RPMI7951 (cell line): Measurements from ENCODE around the gene MX2. TPM values are rescaled to one million over a fixed set of nuclear protein-coding genes. Genes with fewer than 3 reads are reported as not detected.
"Not testable (repeated sequence)": the region's sequence is repeated elsewhere in the genome, so short reads cannot be mapped to it uniquely, and the experiment has no call there.

Experiments
- DNase-seq: peaks from one replicate; pipeline ENCODE4 v3.0.0-alpha.2; 2012; ENCODE audit warnings: low read depth
- total RNA-seq: library from RNA; depleted of rRNA; stranded (reverse); fragments of >200 nt; shearing (Covaris generic); gene quantifications from 2 replicates; pipeline ENCODE4 v1.2.3, GENCODE V29; 2014

Gene MX2
- total RNA-seq, 1 experiment from 2014 or later, result 105 TPM

DNA sequence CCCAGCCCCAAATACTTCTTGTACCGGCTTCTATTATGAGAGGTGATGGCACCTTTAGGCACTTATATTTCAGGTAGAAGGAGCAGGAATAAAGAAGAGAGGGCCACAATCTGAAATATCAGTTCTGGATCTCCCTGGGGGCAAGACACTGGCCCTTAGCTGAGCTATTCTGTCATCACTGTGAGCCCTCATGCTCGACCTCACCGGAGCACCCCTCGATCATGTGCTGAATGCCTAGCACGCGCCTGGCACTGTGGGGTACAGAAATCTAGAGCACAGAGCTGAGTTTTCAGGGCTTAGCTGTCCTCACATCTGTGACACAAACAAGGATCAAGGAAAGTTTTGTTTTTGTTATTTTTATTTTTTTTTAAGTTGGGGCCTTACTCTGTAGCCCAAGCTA, 56.6 kb downstream of the MX2 start:
- no peak for DNase-seq

DNA sequence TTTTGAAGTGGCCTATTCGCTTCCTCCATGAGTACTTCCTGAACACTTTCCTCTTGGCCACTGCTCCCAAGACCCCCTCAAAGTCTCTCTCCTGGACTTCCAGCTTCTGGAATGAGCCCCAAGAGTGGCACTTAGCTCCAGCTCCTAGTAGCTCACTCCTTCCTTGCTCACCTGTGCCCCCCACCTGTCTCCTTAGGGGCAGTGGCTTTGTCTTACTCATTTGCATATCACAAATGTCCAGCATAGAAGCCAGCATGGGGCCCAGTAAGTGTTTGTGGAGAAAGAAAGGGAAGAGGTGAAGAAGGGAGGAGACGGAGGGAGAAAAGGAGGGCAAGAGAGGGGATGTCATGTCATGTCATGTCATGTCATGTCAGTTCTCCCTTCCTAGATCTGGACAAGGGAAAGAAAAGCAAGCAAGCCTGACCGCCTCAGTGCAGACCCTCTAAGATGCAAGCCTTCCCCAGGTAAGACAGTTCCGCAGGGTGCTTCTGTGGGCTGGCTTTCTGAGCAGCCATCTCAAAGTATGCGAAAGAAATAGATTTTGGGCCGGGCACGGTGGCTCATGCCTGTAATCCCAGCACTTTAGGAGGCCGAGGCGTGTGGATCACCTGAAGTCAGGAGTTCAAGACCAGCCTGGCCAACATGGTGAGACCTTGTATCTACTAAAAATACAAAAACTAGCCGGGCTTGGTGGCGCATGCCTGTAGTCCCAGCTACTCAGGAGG, 57.3 kb downstream of the MX2 start:
- DNase-seq, result no peak

DNA sequence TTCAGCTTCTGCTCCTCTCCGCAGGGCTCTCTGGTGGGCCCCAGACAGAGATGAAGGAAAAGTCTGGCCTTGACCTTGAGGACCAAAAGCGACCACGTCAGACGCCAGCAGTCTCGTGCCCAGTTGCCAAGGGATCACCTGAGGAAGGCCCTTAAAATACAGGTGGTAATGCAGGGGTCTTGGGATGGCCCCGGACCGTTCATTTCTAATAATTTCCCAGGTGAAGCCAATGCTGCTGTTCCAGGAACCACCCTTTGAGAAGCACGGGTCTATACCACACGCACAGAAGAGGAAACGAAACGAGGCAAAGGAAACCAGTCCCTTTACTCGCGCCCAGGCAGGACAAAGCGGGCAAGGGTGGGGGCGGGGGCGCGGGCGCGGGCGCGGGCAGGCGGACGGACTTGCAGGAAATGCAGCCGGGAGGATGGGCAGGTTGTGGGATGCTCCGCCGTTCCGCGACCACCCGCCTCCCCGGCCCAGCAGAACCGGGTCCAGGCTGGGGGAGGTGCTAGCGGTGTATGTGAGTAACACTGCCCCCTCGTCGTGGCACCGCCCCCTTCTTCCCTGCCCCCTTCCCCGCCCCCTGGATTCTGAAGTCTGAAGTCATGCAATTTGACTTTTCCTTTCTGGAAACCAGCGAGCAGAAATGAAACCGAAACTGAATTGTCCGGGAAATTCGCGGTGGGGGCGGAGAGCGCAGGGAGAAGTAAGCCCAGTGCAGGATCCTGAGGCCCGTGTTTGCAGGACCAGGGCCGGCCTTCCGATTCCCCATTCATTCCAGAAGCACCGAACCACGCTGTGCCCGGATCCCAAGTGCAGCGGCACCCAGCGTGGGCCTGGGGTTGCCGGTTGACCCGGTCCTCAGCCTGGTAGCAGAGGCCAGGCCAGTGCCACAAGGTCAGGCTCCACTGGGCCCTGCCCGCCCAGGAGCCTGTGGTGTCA, 58.4 kb downstream of the MX2 start:
- peak; percentile 90 for DNase-seq

DNA sequence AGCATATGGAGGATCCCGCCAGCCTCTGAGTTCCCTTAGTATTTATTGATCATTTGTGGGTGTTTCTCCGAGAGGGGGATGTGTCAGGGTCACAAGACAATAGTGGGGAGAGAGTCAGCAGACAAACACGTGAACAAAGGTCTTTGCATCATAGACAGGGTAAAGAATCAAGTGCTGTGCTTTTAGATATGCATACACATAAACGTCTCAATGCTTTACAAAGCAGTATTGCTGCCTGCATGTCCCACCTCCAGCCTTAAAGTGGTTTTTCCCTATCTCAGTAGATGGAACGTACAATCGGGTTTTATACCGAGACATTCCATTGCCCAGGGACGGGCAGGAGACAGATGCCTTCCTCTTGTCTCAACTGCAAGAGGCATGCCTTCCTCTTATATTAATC, 59.2 kb downstream of the MX2 start:
- DNase-seq, result not testable (repeated sequence)

DNA sequence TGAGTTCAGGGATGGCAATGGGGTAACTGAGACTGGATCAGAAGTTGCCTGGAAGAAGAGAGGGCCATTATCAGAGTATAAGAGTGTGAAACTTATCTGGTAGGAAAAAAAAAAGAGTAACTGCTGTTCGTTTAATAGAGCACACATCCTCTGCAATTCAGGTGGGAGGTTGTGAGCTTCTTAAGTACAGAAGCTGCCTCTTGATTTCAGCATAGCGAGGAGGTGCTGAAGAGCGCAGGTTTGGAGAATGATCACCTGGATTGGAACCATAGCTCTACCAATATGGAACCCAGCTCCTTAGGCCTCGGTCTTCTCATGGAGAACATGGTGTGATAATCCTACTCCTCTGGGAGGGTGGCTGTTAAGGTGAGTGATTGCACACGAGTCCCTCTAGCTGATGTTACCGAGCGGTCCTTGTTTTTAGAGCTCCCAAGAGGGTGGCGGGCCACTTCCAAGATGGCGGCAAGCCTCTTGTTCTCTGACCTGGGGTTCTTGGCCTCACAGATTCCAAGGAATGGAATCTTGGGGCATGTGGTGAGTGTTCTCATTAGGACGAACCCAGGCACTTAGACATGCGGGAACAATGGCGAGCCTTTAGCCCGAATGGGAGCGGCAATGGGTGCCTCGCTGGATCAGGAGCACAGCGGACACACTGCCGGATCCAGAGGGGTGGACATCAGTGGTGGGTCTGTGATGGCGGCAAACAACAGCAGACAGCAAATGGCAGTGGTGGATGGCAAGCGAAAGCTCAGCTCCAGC, 60.9 kb downstream of the MX2 start:
- DNase-seq, result no peak

DNA sequence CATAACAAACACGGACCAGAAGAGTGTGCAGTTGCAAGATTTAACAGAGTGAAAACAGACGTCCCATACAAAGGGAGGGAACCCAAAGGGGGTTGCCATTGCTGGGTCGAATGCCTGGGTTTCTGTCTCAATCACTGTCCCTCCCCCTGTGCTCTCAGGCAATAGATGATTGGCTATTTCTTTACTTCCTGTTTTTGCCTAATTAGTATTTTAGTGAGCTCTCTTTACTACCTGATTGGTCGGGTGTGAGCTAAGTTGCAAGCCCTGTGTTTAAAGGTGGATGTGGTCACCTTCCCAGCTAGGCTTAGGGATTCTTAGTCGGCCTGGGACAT, 61.4 kb downstream of the MX2 start:
- not testable (repeated sequence) for DNase-seq

DNA sequence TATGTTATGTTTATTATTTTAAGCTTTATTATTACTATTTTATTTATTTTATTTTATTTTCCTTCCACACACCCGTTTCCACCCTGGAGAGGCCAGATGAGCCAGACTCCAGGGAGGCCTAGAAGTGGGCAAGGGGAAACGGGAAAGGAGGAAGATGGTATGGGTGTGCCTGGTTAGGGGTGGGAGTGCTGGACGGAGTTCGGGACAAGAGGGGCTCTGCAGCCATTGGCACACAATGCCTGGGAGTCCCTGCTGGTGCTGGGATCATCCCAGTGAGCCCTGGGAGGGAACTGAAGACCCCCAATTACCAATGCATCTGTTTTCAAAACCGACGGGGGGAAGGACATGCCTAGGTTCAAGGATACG, 63.7 kb downstream of the MX2 start:
- no peak for DNase-seq

DNA sequence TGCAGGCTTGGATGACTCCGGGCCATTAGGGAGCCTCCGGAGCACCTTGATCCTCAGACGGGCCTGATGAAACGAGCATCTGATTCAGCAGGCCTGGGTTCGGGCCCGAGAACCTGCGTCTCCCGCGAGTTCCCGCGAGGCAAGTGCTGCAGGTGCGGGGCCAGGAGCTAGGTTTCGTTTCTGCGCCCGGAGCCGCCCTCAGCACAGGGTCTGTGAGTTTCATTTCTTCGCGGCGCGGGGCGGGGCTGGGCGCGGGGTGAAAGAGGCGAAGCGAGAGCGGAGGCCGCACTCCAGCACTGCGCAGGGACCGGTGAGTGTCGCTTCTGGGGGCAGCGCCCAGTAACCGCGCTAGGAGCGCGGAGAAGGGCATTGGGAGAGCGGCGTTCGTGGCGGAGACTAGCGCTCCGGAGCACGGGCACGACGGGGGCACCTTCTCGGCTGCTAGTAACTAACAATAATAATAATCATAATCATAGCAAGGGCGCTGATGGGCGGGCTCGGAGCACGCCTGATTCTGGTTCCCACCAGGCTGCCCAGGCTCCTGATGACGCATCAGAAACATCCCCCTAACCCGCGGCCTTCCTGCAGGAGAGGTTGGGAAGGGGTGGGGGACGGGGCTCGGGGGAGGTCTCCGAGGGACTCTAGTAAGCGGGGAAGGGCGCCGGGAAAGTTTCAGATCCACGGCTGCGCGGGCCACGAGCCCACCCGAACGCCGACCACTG, 64.3 kb downstream of the MX2 start, which contains the start of gene MX1:
TSS of gene MX1 (plus strand) at position 286 of the 722 bp plus-strand sequence. CDS start 5,832 bp downstream, outside the sequence.
- peak; percentile 49 for DNase-seq

DNA sequence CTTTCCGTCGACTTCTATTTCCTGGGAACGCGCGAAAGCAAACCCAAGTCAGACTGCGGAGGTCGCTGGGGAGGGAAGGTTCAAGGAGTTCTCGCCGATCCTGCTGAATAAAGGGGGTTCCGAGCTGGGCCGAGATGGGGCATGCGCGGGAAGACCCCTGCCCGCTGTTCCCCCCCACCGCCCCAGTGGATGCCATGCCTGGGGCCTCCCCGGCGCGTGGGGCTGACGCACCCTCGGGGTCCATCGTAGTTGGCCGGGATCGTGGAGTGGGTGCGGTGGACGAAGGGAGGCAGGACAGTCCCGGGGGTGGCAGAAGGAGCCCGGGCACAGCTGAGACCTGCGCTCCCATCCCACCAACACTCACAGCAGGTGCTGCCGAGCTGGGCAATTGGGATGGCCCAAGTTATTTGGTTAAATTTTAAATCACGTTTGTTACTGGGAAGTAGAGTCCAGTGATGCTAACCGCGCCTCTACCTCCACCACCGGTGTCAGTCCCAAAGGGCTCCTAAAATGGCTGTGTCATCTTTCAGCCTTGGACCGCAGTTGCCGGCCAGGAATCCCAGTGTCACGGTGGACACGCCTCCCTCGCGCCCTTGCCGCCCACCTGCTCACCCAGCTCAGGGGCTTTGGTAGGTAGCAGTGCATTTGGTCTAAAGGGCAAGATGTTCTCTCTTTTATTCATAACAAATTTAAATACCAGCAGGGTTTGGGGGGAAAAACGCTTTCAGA, 65.0 kb downstream of the MX2 start:
- no peak for DNase-seq

DNA sequence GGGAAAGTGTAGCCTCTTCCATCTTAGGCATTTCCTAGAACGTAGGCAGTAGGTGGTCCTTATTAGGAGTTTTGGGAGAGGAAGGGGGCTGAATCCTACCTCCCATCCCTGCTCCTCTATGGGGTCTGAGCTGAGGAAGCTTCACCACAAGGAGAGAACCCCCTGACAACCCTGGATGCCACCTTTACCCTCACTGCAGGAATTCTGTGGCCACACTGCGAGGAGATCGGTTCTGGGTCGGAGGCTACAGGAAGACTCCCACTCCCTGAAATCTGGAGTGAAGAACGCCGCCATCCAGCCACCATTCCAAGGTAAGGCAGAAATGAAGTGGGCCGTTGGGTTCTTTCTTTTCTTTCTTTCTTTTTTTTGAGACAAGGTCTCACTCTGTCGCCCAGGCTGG, 65.7 kb downstream of the MX2 start:
- DNase-seq, result no peak

DNA sequence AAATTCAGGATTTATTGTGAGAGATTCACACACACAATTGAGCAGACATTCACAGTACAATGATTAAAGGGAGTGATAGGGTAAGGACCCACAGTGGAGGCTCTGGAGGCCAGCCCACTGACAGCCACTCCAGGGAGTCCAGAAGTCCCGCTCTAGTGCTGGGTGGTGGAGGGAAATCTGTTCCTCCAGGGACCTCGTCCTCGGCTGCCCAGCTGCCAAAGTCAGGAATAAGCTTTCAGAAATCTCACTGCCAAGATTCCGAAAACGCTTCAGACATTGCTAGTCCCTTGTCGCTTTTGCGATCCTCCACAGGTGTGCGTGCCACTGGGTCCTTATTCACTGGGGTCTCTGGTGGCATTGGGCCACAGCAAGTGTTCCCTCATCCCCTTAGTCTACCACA, 66.5 kb downstream of the MX2 start:
- DNase-seq, result no peak

DNA sequence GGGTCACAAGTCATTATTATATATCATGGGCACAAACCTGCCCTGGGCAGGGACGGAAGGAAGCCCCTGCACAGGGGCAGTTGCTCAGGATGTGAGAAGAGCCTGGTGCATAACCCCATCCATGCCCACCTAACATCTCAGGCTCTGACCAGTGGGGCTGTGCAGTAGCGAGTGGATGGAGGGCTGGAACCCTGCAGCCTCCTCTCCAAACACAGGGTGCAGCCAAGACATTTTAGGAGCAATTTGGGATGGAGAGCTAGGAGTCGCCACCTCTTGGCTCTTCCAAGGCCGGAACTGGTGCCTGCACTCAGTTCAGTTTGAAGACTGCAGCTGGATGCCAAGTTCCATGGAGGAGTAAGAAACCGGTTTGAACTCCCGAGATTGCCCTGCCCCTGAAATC, 67.0 kb downstream of the MX2 start:
- DNase-seq, result no peak

DNA sequence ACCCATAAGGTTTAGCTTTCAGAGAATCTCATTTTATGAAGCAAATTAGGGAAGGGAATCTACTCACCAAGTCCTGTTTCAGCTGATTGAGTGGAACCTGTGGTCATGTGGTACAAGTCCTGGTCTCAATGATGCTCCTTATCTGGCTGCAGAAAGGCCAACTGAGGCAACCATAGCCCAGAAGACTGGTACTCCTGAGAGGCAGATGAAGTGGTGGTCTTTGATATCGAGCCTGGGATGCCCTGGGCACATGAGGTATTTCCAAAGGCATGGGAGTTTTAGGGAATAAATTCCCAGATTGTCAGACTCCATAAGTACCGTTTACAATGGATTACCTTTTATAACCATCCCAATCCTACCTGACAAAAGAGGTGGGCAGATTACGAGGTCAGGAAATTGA, 67.5 kb downstream of the MX2 start:
- DNase-seq, result no peak

DNA sequence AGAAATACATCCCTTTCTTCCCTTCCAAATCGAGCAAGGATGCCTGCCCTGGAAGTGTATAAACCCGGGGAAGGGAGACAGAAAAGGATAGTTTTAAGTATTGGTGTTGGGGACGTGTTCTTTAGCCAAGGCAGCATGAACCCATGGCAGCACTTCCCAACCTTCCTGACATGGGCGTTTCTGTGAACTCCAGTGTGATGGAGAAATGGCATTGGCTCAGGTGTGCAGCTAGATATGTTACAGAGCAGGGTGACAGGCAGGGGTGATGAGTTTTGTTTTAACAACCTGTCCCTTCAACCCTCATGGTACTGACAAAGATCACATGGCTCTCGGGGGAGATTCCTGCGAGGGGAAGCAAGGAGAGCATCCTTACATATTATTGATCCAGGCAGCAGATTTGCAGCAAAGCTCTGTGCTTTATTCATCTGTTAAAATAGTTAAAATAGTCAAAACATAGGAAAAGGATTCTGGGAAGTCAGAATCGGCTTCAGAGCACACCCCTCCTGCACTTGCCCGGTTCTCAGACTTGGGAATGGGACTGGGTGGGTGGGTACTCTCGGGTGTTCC, 68.2 kb downstream of the MX2 start:
- no peak for DNase-seq

DNA sequence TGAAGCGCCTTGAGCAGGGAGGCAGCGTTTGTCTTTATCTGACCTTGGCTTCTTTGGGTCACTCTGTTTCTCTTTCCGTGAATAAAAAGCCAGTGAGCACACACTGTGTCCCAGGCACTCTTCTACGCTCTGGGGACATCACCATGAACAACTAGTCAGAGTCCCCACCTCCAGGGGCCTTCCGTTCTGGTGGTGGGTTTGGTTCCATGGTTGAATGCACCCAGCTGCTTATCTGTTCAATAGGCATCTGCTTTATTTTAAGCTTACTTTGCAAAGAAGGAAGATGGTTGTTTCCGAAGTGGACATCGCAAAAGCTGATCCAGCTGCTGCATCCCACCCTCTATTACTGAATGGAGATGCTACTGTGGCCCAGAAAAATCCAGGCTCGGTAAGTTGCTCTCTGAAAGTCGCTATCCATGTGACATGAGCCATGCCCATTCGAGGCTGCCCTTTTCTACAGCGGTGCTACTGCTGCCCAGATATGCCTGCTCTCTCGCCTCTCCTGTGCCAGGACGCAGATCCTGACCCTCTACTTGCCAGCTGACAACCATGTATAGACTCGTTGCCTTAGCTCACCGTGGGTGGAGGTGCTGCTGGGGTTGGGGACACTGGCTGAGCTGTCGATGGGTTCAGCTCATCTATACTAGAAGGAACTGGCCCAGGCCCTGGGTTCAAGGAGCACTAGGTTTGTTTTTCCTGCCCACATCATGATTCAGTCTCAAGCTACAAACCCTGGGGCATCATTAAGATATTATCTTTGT, 70.1 kb downstream of the MX2 start:
- no peak for DNase-seq

DNA sequence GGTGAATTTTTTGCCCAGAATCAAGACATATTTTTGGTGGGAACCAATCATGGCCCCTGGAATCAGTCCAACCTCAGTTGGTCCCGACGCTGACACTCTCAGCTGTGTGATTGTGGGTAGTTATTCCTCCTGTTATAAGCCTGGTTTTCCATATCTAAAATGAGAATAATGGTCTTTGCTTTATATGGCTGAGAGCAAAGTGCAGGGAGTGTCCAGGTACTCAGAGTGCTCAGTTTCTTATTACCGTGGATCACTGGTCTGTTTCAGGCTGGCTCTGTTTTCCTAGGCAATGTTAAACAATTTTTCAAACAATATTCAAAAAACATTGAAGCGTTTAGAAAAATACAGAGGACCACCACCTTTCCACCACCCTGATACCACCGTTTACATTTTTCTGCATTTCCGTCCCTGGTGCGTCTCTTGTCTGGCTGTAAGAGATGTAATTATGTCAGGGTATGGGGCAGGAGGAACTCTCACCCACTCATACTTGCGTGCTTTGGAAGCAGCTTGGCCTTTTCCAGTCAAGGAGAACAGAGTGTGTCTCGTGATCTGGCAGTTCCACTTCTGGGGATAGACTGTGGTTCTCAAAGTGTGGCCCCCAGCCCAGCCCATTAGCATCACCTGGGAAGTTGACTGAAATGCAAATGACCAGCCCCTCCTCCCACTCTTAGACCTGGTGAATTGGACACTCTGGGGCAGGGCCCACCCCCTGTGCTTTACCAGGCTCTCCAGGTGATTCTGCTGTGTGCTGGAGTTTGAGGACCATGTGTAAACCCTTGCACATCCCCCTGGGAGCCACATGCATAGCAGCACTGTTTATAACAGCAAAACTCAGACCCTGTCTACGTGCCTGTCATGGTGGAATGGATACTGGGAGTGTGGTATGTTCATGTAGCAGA, 71.0 kb downstream of the MX2 start:
- no peak for DNase-seq

DNA sequence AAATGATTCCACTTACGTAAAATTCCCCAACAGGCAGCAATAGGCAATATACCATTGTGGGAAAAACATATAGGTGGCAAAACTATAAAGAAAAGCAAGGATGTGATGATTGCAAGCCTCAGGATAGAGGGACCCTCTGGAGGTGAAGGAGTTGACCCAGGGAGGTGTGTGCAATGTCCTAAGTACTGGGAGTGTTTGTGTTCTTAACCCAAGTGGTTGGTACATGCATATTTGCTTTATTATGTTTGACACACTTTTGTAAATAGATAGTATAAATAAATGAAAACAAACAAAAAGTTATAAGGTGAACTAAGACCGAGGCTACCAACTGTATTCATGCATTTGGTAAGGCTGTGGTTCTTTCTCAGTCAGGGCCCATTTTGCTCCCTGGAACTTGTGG, 71.7 kb downstream of the MX2 start:
- no peak for DNase-seq

DNA sequence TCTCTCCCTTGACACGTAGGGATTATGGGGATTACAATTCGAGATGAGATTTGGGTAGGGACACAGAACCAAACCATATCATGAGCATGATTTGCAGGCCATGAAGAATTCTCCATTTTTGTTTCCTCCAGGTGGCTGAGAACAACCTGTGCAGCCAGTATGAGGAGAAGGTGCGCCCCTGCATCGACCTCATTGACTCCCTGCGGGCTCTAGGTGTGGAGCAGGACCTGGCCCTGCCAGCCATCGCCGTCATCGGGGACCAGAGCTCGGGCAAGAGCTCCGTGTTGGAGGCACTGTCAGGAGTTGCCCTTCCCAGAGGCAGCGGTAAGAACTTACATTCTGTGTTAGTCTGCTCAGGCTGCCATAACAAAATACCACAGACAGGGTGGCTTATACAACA, 73.9 kb downstream of the MX2 start:
- no peak for DNase-seq

DNA sequence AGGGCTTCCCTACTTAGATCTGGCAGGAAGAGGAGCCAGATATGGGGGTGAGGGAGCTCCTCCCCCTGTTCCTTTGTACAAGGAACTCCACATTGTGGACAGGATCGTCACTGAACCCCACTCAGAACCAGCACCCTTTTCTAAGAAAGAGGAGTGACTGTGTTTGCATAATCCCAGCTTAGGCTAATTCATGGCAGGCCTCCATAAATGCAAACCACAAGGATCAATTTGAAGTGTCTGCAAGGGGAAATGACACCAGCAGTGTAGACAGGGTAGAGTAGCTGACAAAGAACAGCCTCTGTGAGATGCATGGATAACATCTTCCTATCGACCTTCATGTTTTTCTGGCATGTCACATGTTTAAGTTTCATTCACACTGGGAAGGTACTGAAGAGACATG, 75.9 kb downstream of the MX2 start:
- no peak for DNase-seq
